ENCODE measurements around the gene MGAT3.

DNA sequence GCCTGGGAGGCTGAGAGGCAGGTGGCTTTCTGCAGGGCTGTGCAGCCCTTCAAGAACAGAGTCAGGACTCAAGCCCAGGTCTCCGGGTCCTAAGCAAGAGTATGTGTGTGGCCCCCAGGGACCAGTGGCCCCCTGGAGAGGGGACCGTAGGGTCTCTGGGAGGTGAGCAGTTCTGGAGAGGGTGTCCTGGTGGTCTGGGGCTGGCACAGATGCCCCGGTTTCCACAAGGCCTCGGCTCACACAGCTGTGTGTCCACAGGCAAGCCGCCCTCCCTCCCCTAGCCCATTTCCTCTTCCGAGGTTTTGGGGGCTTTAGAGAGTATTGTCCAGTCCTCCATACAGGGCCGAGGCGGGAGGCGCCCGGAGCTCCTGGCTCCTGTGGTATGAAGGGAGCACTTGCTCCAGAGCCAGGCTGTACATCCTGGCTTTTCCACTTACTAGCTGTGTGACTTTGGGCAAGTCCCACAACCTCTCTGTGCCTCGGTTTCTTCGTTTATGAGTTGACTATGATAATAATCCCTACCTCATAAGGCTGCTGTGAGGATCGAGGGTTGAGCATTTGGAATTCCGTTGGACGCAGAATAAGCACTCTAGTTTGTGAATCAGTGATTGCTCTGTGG is 79.1 kb downstream of the MGAT3 start:
- TF ChIP-seq, protein P1, sequence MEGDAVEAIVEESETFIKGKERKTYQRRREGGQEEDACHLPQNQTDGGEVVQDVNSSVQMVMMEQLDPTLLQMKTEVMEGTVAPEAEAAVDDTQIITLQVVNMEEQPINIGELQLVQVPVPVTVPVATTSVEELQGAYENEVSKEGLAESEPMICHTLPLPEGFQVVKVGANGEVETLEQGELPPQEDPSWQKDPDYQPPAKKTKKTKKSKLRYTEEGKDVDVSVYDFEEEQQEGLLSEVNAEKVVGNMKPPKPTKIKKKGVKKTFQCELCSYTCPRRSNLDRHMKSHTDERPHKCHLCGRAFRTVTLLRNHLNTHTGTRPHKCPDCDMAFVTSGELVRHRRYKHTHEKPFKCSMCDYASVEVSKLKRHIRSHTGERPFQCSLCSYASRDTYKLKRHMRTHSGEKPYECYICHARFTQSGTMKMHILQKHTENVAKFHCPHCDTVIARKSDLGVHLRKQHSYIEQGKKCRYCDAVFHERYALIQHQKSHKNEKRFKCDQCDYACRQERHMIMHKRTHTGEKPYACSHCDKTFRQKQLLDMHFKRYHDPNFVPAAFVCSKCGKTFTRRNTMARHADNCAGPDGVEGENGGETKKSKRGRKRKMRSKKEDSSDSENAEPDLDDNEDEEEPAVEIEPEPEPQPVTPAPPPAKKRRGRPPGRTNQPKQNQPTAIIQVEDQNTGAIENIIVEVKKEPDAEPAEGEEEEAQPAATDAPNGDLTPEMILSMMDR (IDR thresholded peaks at IDR 0.05; ENCODE audit: control extremely low read depth in 1 of 3, insufficient read depth in 1 of 3, low read depth in 1 of 3, low read length in 3 of 3): no peak
- no peak for TF ChIP-seq EGR1 (IDR thresholded peaks at IDR 0.05; ENCODE audit: borderline replicate concordance, low read depth, low read length)
- TF ChIP-seq JUN (IDR thresholded peaks at IDR 0.05; ENCODE audit: low read depth, low read length): no peak
- TF ChIP-seq KDM1A (IDR thresholded peaks at IDR 0.05; ENCODE audit: borderline replicate concordance, low read length): no peak
- no peak for TF ChIP-seq POLR2AphosphoS5 (IDR thresholded peaks at IDR 0.05; ENCODE audit: low read depth, low read length)
- no peak for TF ChIP-seq EZH2 (IDR thresholded peaks at IDR 0.05; ENCODE audit: low read depth, low read length, severe bottlenecking)
- no peak for TF ChIP-seq SP1 (IDR thresholded peaks at IDR 0.05; ENCODE audit: low read depth, low read length)
- TF ChIP-seq EP300 (IDR thresholded peaks at IDR 0.05; ENCODE audit: borderline replicate concordance in 1 of 2, low read depth in 2 of 2, low read length in 2 of 2): no peak

All from H1 (cell line).